Breast epithelium (tissue), 3 donors: Measurements from ENCODE around the gene ARID1B.

Experiments
- POLR2A ChIP-seq: fragments of 450-650 bp; IDR thresholded peaks from one replicate; pipeline ENCODE4 v1.6.1; 2016; ENCODE audit warnings: antibody characterized with exemption, mild to moderate bottlenecking, moderate library complexity
- TF ChIP-seq, protein P1 (sequence below), 3 donors: fragments of 450-650 bp; IDR thresholded peaks; one replicate each; pipeline ENCODE4 v1.5.1; 2016 to 2017; ENCODE audit warnings: antibody characterized with exemption in 3 of 3, mild to moderate bottlenecking in 3 of 3, moderate library complexity in 3 of 3

DNA sequence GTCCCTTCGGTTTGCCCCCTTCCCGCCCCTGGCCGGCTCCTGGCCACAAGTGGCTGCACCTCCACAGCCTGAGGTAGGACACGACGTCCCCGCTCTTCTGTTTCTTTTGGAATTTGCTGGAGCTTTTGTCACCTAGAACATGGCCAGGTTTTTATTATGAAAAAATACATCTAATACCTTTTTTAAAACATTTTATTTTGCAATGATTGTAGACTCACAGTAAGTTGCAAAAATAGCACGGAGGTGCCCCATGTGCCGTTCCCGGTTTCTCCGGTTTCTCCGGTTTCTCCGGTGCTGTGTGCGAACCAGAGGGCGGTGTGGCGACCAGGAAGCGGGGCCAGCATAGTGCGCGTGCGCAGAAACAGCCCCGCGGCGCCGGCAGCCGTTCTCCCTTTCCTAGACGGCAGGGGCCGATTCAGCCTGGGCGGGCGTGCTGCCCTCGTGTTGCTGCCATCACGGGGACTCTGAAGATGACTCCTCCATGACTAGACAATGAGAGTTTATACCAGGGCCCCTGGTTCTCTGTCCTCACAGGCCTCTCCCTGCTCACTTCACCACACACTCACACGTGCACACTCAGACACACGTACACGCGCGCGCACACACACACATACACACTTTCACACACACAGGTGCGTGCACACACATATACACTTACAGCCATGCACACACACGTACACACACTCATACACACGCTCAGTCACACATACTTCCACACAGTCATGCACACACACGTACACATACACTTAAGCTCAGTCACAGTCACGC, 444.1 kb downstream of the ARID1B start:
- TF ChIP-seq, protein P1, sequence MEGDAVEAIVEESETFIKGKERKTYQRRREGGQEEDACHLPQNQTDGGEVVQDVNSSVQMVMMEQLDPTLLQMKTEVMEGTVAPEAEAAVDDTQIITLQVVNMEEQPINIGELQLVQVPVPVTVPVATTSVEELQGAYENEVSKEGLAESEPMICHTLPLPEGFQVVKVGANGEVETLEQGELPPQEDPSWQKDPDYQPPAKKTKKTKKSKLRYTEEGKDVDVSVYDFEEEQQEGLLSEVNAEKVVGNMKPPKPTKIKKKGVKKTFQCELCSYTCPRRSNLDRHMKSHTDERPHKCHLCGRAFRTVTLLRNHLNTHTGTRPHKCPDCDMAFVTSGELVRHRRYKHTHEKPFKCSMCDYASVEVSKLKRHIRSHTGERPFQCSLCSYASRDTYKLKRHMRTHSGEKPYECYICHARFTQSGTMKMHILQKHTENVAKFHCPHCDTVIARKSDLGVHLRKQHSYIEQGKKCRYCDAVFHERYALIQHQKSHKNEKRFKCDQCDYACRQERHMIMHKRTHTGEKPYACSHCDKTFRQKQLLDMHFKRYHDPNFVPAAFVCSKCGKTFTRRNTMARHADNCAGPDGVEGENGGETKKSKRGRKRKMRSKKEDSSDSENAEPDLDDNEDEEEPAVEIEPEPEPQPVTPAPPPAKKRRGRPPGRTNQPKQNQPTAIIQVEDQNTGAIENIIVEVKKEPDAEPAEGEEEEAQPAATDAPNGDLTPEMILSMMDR (IDR thresholded peaks at IDR 0.05): no peak
- TF ChIP-seq POLR2A: no peak
